ENCODE data around the gene RYR3.

Gene RYR3

DNA sequence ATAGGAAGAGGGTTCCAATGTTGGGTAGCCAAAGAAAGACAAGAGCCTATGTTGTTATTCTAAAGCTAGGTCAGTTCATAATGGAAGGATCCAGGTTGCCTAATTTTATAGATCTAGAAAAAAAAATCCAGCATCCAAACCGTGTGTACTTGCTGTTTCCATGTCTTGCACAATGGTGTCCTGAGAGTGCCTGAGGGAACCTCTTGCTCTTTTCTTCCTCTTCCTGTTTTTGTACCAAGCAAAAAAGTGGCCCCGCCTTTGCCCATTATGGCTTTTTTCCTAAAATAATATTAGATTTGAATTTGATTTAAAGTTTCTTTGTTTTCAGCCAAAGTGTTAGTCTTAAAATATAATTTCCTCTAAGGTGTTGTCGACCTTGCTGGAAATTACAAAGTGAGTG lies 224.4 kb downstream of the RYR3 start:
- TF ChIP-seq CTCF (IDR thresholded peaks at IDR 0.05), result no peak

DNA sequence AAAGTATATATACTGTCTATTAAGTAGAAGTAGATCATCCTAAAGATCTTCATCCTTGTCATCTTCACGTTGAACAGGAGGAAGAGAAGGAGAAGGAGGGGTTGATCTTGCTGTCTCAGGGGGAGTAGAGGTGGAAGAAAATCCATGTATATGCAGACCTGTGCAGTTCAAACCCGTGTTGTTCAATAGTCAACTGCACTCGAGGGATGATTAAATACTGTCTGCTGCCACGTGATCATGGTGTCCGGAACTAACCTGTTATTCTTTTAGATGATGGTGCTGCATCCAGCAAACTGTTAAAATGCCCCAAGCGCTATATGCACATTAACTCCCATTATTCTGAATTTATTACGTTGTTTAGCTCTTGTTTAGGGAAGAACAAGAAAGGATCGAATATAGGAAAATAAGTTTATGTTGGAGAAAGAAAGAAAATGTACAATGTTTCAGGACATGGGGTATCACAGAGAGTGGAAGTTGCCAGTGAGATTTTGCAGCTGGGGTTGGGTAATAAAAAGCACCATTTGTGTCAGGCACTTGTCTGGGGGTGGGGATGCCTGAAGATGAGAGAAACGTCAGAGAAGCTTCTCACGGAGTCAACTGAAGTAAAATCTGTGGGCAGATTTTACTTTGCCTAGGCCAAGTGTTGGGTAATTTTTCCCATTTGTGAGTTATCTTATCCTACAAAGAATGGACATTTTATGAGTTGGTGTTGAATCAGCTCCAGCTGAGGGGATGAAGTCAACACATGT lies 229.2 kb downstream of the RYR3 start:
- no peak for TF ChIP-seq CTCF (IDR thresholded peaks at IDR 0.05)

- no peak for TF ChIP-seq CTCF (IDR thresholded peaks at IDR 0.05)
Observed at GRCh38 chr15:33543957-33544356, 233.2 kb downstream of the RYR3 start.

- no peak for TF ChIP-seq CTCF (IDR thresholded peaks at IDR 0.05)
Observed at GRCh38 chr15:33545866-33546265, 235.1 kb downstream of the RYR3 start.

GRCh38 chr15:33547876-33548275 lies 237.1 kb downstream of the RYR3 start:
- TF ChIP-seq CTCF (IDR thresholded peaks at IDR 0.05), result no peak

DNA sequence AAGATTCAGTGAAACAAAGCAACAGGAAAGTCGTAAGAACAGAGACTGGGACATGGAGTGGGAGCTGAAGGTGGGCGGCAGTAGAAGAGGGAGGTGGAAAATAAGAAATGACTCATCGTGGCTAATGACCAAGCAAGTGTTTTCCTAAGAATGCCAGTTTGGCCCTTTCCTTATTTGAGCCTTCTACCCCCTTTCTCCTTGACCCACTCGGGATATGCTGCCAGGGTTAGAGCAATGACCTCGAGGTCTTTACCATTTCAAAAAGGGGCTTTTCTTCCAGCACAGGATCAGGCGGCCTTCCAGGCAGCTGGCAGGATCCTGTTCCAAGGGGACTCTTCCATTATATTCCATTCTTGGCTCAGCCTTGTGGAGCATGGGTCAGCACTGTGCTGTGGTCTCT lies 241.1 kb downstream of the RYR3 start:
- TF ChIP-seq CTCF (IDR thresholded peaks at IDR 0.05), result no peak

- no peak for TF ChIP-seq CTCF (IDR thresholded peaks at IDR 0.05)
Observed at GRCh38 chr15:33553157-33553556, 242.4 kb downstream of the RYR3 start.

Measured in LNCAP (cell line).